ENCODE results near the gene TMEM208. TPM values are rescaled to one million over a fixed set of nuclear protein-coding genes. Genes with fewer than 3 reads are reported as not detected.

TMEM208 gene
- 49.2 and 64.4 TPM in 2 replicates for total RNA-seq (ENCODE audit: low replicate concordance)
- long read RNA-seq, transcript TMEM208-201 (6 exons, 793 nt): major isoform, 31 of 39 reads
- long read RNA-seq, partial matches to known transcripts: 0 of 39 reads
- long read RNA-seq, other reads (novel, unspliced or antisense): 0 of 39 reads

DNA sequence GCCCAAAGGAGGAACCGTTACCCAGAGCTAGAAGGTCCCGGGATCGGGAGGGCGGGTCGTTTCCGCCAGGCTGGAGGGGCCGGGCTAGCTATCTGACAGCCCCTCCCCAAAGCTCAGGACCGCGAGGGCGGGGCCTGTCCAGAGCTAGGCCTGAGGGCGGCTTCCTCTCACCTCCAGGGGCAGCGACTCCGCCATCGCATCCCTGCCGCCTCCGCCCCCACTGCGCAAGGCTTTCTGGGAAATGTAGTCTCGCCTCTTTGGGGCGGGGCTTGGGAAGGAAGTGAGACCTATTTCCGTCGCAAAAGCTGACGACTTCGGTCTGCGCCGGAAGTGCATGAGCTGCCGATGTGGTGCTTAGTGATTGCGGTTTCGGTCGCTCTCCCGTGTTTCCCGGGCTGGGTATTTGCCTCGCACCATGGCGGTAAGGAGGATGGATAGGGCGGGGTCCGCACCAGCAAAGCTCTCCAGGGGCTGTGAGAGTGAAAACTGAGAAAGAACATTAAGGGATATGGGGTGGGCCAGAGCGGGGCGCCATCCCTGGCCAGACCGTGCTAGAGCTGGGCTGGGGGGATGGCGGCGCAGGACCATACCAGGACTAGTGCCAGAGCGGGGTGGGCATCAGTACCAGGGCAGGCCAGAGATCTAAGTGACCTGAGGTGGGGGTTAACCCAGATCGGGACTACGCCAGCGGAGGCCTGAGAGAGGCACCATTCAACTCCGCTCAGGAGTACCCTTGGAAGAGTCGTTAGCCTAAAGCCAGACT, at the start of gene TMEM208:
Gene TMEM208, plus strand, starts transcription at position 327 of the 763 bp plus-strand sequence. Its CDS starts 89 bp downstream, at position 416.
- Mint-ChIP-seq H3K4me1 (ENCODE audit: unreplicated experiment) (peaks cover 21% of the 10 kb centered on the region), H3K9me3 (no peaks in the 10 kb centered on the region), H3K27me3 (no peaks in the 10 kb centered on the region), H3K36me3 (peaks cover 8% of the 10 kb centered on the region), H3K4me3 (peak within 1 kb of the TSS; percentile 100), H3K27ac (peak within 1 kb of the TSS; percentile 97)
- TF ChIP-seq, protein P1, sequence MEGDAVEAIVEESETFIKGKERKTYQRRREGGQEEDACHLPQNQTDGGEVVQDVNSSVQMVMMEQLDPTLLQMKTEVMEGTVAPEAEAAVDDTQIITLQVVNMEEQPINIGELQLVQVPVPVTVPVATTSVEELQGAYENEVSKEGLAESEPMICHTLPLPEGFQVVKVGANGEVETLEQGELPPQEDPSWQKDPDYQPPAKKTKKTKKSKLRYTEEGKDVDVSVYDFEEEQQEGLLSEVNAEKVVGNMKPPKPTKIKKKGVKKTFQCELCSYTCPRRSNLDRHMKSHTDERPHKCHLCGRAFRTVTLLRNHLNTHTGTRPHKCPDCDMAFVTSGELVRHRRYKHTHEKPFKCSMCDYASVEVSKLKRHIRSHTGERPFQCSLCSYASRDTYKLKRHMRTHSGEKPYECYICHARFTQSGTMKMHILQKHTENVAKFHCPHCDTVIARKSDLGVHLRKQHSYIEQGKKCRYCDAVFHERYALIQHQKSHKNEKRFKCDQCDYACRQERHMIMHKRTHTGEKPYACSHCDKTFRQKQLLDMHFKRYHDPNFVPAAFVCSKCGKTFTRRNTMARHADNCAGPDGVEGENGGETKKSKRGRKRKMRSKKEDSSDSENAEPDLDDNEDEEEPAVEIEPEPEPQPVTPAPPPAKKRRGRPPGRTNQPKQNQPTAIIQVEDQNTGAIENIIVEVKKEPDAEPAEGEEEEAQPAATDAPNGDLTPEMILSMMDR (conservative IDR thresholded peaks at IDR 0.05): peak; percentile 35
- DNase-seq (ENCODE audit: extremely low spot score, unreplicated experiment): peak; percentile 99

DNA sequence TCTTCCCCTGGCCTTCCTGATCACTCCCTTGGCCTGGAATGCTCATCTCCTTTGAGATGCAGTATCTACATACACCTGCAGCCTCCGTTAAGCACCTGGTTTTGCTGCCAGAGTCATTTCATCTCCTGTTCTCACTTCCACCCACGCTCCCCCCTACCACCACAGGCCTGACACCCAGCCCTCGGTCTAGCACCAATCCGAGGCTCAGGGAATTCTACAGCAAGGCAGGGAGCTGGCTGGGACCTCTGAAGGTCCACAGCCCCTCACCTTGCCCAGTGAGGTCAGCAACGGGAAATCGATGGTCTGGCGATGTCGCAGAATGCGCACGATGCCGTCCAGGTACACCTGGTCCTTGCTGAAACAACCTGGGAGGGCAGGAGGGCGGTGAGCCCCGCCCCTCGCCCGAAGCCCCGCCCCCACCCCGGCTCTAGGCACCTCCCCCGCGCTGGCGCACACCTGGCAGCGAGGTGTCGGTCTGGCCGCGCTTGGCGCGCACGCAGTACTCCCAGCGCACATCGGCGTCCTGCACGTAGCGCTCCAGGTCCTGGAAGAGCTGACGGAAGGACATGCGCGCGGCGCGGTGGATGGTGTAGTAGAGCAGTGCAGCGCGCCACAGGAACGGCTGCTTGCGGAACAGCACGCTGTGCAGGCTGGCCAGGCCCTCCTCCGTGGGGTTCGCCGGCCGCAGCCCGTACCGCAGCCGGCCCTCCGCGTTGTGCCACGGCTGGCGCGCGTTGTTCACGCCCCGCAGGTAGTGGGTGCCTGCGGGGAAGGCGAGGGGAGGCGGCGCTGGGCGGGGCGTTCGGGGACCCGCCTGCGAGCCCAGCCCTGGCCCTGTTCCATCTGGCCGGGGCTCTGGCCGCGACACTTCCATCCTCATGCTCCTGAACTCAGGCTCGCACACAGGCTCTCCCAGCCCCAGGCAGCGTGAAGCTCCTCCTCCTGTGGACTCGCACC, 48.9 kb upstream of the TMEM208 start:
- peak overlapping the region; percentile 74 for H3K4me3 Mint-ChIP-seq
- H3K4me1 Mint-ChIP-seq (ENCODE audit: unreplicated experiment): peaks cover 14% of the 10 kb centered on the region
- H3K9me3 Mint-ChIP-seq: no peaks in the 10 kb centered on the region
- DNase-seq (ENCODE audit: extremely low spot score, unreplicated experiment): no peak
- TF ChIP-seq, protein P1 (conservative IDR thresholded peaks at IDR 0.05): peak; percentile 46
- peaks cover 36% of the 10 kb centered on the region for H3K27me3 Mint-ChIP-seq
- peaks cover 8% of the 10 kb centered on the region for H3K36me3 Mint-ChIP-seq
- H3K27ac Mint-ChIP-seq: no peak overlapping the region

DNA sequence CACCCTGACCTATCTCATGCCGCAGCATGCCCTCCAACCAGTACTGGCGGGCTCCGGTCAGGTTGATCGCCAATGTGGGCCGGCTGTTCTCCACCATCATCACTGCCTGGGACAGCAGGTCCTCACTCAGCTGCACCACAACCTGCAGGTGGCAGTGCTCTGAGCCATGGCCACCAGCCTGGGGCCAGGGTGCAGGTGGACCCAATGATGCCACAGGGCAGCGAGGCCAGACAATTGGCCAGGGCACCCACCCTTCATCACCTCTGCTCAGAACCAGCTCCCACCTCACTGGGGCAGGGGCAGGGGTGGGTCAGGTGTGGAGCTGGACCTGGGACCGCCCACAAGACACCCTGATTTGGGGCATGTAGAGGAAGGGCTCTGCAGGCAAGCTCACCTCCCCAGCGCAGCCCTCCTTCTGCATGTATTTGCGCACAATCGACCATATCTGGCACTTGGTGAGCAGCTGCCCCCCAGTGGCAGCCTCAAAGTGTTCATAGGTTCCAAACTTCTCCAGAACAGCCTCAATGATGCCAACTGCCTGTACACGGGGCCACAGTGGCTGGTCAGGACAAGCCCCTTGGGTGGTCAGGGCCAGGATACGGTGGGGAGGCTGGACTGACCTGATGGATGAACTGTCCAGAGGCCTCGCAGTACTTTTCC, 47.4 kb upstream of the TMEM208 start:
- Mint-ChIP-seq H3K4me3 (no peak overlapping the region), H3K27me3 (peaks cover 25% of the 10 kb centered on the region), H3K4me1 (ENCODE audit: unreplicated experiment) (peaks cover 5% of the 10 kb centered on the region), H3K36me3 (peaks cover 8% of the 10 kb centered on the region), H3K9me3 (no peaks in the 10 kb centered on the region), H3K27ac (no peak overlapping the region)
- TF ChIP-seq, protein P1 (conservative IDR thresholded peaks at IDR 0.05): peak; percentile 31
- DNase-seq (ENCODE audit: extremely low spot score, unreplicated experiment): no peak

DNA sequence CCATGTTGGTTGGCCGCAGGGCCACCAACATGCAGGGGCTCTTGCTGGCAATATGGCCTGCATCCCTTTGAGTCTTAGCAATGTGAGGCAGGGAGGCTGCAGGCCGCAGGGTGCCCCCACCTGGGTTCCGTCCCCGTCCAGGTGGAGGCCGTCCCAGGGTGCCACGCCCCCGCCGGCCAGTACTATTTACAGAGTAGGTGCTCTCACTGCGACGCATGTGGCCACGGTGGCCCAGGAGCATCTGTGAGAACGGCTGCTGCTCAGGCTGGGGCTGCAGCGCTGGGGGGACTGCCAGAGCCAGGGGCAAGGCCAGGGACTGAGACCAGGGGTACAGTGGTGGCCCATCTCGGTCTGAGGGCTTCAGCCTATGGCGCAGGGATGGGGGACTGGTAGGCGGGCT, 46.8 kb upstream of the TMEM208 start:
- Mint-ChIP-seq H3K4me3 (no peak overlapping the region), H3K36me3 (peaks cover 8% of the 10 kb centered on the region), H3K9me3 (no peaks in the 10 kb centered on the region), H3K27ac (no peak overlapping the region), H3K4me1 (ENCODE audit: unreplicated experiment) (peaks cover 6% of the 10 kb centered on the region), H3K27me3 (peaks cover 26% of the 10 kb centered on the region)
- TF ChIP-seq, protein P1 (conservative IDR thresholded peaks at IDR 0.05): no peak
- no peak for DNase-seq (ENCODE audit: extremely low spot score, unreplicated experiment)

DNA sequence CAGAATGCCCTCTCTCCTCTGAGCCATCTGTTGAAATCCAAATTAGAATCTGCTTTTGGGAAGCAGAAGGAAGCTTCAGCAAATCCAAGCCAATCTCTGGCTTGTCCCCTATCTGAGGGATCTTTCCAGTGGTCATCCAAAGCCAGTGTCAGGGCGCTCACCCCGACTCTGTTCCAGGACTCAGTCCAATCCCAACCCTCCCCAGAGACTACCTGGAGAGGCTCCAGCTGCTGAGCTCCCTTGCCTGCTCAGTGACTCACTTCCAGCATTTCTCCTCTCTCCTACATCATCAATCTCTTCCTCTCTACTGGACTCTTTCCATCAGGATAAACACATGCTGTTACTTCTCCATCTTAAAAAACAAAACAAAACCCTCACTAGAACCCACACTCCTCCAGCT, 45.6 kb upstream of the TMEM208 start:
- Mint-ChIP-seq H3K9me3 (no peaks in the 10 kb centered on the region), H3K27ac (no peak overlapping the region), H3K4me3 (no peak overlapping the region), H3K4me1 (ENCODE audit: unreplicated experiment) (peaks cover 12% of the 10 kb centered on the region), H3K36me3 (peaks cover 8% of the 10 kb centered on the region), H3K27me3 (peaks cover 24% of the 10 kb centered on the region)
- TF ChIP-seq, protein P1 (conservative IDR thresholded peaks at IDR 0.05): no peak
- DNase-seq (ENCODE audit: extremely low spot score, unreplicated experiment): no peak

Data from type B pancreatic cell (in vitro differentiated cells).